Astrocyte (in vitro differentiated cells and primary cell): ENCODE results near the gene ADAM19. TPM values are rescaled to one million over a fixed set of nuclear protein-coding genes. Genes with fewer than 3 reads are reported as not detected.

ENCODE experiments used
- DNase-seq: peaks from one replicate; pipeline ENCODE4 v3.0.0-alpha.2; 2010; ENCODE audit warnings: low read depth
- FAIRE-seq: peaks from 2 replicates; lab custom pipeline; 2011; peaks lifted over from hg19 to GRCh38; lab: Jason Lieb, UNC
- H2AFZ ChIP-seq: 2 replicates; pipeline ENCODE4 v1.6.0; 2012; ENCODE audit warnings: low read depth, low read length, inconsistent platforms
- H3K27ac ChIP-seq: 2 replicates; pipeline ENCODE4 v1.5.1; 2011; ENCODE audit warnings: low read depth, low read length, inconsistent platforms
- H3K27me3 ChIP-seq: 2 replicates; pipeline ENCODE4 v1.6.0; 2011; ENCODE audit warnings: low read length, inconsistent platforms; ENCODE audit not compliant: insufficient read depth
- H3K36me3 ChIP-seq: 2 replicates; pipeline ENCODE4 v1.5.1; 2011; ENCODE audit warnings: low read length, inconsistent platforms; ENCODE audit not compliant: insufficient read depth
- H3K4me1 ChIP-seq: 2 replicates; pipeline ENCODE4 v1.5.1; 2011; ENCODE audit warnings: low read length, inconsistent platforms; ENCODE audit not compliant: insufficient read depth
- H3K4me2 ChIP-seq: 2 replicates; pipeline ENCODE4 v1.6.0; 2012; ENCODE audit warnings: low read length, inconsistent platforms
- H3K4me3 ChIP-seq: 2 replicates; pipeline ENCODE4 v1.5.1; 2011; ENCODE audit warnings: low read depth, mild to moderate bottlenecking, low read length, inconsistent platforms; ENCODE audit not compliant: insufficient read depth
- H3K79me2 ChIP-seq: 2 replicates; pipeline ENCODE4 v1.6.0; 2012; ENCODE audit warnings: mild to moderate bottlenecking, low read length, inconsistent platforms; ENCODE audit not compliant: insufficient read depth
- H3K9ac ChIP-seq: 2 replicates; pipeline ENCODE4 v1.6.0; 2012; ENCODE audit warnings: mild to moderate bottlenecking, low read length, inconsistent platforms
- H3K9me3 ChIP-seq: 2 replicates; pipeline ENCODE4 v1.5.1; 2012; ENCODE audit warnings: low read depth, mild to moderate bottlenecking, low read length, inconsistent platforms; ENCODE audit not compliant: insufficient read depth
- H4K20me1 ChIP-seq: 2 replicates; pipeline ENCODE4 v1.6.0; 2012; ENCODE audit warnings: low read length, inconsistent platforms; ENCODE audit not compliant: insufficient read depth
- H3K27ac Mint-ChIP-seq: one replicate; pipeline ENCODE4 v1.8.0; 2021; ENCODE audit warnings: mild to moderate bottlenecking, mixed read lengths; ENCODE audit not compliant: unreplicated experiment
- H3K27me3 Mint-ChIP-seq: one replicate; pipeline ENCODE4 v1.8.0; 2021; ENCODE audit warnings: low read depth, mixed read lengths; ENCODE audit not compliant: unreplicated experiment
- H3K36me3 Mint-ChIP-seq: one replicate; pipeline ENCODE4 v1.8.0; 2021; ENCODE audit warnings: low read depth, mixed read lengths; ENCODE audit not compliant: unreplicated experiment
- H3K4me1 Mint-ChIP-seq: one replicate; pipeline ENCODE4 v1.8.0; 2021; ENCODE audit warnings: low read depth, mixed read lengths; ENCODE audit not compliant: unreplicated experiment
- H3K4me3 Mint-ChIP-seq: one replicate; pipeline ENCODE4 v1.8.0; 2021; ENCODE audit warnings: mild to moderate bottlenecking, moderate library complexity, mixed read lengths; ENCODE audit not compliant: unreplicated experiment
- H3K9me3 Mint-ChIP-seq: one replicate; pipeline ENCODE4 v1.8.0; 2021; ENCODE audit warnings: mild to moderate bottlenecking, mixed read lengths; ENCODE audit not compliant: unreplicated experiment
- CTCF ChIP-seq: IDR thresholded peaks from 2 replicates; pipeline ENCODE4 v1.5.1; 2011; ENCODE audit warnings: low read depth, mild to moderate bottlenecking, inconsistent platforms, low read length, moderate library complexity; ENCODE audit not compliant: insufficient read depth
- EZH2 ChIP-seq: IDR thresholded peaks from 2 replicates; pipeline ENCODE4 v1.6.1; 2012; ENCODE audit warnings: mild to moderate bottlenecking, low read length, inconsistent platforms; ENCODE audit not compliant: insufficient read depth
- total RNA-seq: library from RNA; stranded (reverse); gene quantifications from 2 replicates; pipeline ENCODE4 v1.2.1, GENCODE V29; 2021

ADAM19 gene
- total RNA-seq, 1 donor from 2014 or later, result 316 TPM

DNA sequence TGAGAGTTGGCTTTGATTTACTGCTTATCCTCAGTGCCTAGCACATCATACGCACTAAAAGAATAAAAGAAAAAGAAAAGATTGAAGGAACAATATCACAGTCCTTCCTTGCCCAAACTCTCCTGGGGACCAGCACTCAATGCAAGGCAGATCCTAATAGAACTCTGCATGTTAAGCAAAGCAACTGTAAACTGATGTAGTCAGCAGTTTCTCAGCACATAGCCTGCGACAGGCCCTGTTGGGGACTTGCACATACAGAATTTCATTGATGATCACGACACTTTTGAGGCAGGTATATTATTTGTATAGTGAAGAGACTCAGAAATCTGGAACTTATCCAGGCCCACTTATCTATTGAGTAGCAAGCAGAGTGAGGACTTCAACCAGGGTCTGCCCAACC, 100.1 kb downstream of the ADAM19 start:
- Histone ChIP-seq H3K4me2 (no peak overlapping the region), H3K36me3 (peaks cover 35% of the 10 kb centered on the region), H4K20me1 (peaks cover 25% of the 10 kb centered on the region), H3K27me3 (no peaks in the 10 kb centered on the region), H2AFZ (no peak overlapping the region), H3K9me3 (no peaks in the 10 kb centered on the region), H3K9ac (peak overlapping the region; percentile 1), H3K4me1 (peaks cover 45% of the 10 kb centered on the region), H3K27ac (no peak overlapping the region), H3K4me3 (no peak overlapping the region), H3K79me2 (peaks cover 8% of the 10 kb centered on the region)
- TF ChIP-seq CTCF (no peak), EZH2 (no peak)
- H3K36me3 Mint-ChIP-seq, result peaks cover 13% of the 10 kb centered on the region
- DNase-seq, result no peak
- H3K27me3 Mint-ChIP-seq, result no peaks in the 10 kb centered on the region
- FAIRE-seq, result no peak
- peak overlapping the region; percentile 47 for H3K27ac Mint-ChIP-seq
- H3K4me1 Mint-ChIP-seq, result peaks cover 23% of the 10 kb centered on the region
- no peak overlapping the region for H3K4me3 Mint-ChIP-seq
- H3K9me3 Mint-ChIP-seq, result no peaks in the 10 kb centered on the region

- no peaks in the 10 kb centered on the region for H3K27me3 ChIP-seq
- peak overlapping the region; percentile 1 for H3K9ac ChIP-seq
- no peak overlapping the region for H2AFZ ChIP-seq
- Mint-ChIP-seq H3K9me3 (peaks cover 2% of the 10 kb centered on the region), H3K4me3 (no peak overlapping the region), H3K27me3 (no peaks in the 10 kb centered on the region), H3K4me1 (peaks cover 26% of the 10 kb centered on the region), H3K27ac (peak overlapping the region; percentile 66), H3K36me3 (peaks cover 11% of the 10 kb centered on the region)
- H4K20me1 ChIP-seq, result peaks cover 7% of the 10 kb centered on the region
- peak overlapping the region; percentile 27 for H3K27ac ChIP-seq
- peaks cover 24% of the 10 kb centered on the region for H3K36me3 ChIP-seq
- DNase-seq, result peak; percentile 70
- peak; percentile 34 for TF ChIP-seq CTCF
- no peak for TF ChIP-seq EZH2
- H3K4me3 ChIP-seq, result no peak overlapping the region
- no peaks in the 10 kb centered on the region for H3K9me3 ChIP-seq
- H3K4me1 ChIP-seq, result peaks cover 27% of the 10 kb centered on the region
- peaks cover under 1% of the 10 kb centered on the region for H3K79me2 ChIP-seq
- peak; percentile 75 for FAIRE-seq
- H3K4me2 ChIP-seq, result peak overlapping the region; percentile 24
Observed at GRCh38 chr5:157473383-157474320, 101.9 kb downstream of the ADAM19 start.

DNA sequence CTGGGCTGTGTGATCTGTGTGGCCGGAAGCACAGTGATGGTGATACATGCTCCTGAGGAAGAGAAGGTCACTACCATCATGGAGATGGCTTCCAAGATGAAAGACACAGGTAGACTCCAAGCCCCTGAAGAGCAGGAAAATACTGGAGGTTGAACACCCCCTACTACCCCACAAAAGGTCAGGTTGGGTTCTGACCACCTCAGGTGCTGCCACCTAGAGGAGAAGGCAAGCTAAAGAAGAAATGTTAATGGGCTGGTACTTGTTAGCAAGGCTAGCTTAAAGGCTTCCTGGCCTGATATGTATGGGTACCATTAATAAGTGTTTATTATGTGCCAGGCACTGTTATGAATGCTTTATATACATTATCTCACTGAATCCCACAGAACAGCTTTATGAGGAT, 103.9 kb downstream of the ADAM19 start:
- Histone ChIP-seq H3K27ac (no peak overlapping the region), H3K79me2 (no peaks in the 10 kb centered on the region), H3K9ac (no peak overlapping the region), H4K20me1 (no peaks in the 10 kb centered on the region), H3K9me3 (no peaks in the 10 kb centered on the region), H3K4me2 (no peak overlapping the region), H3K27me3 (no peaks in the 10 kb centered on the region), H2AFZ (no peak overlapping the region), H3K4me1 (peaks cover 27% of the 10 kb centered on the region), H3K4me3 (no peak overlapping the region), H3K36me3 (peaks cover 14% of the 10 kb centered on the region)
- peak; percentile 58 for TF ChIP-seq CTCF
- TF ChIP-seq EZH2, result no peak
- peaks cover 2% of the 10 kb centered on the region for H3K9me3 Mint-ChIP-seq
- H3K36me3 Mint-ChIP-seq, result peaks cover 11% of the 10 kb centered on the region
- FAIRE-seq (no peak), DNase-seq (no peak)
- H3K27me3 Mint-ChIP-seq, result no peaks in the 10 kb centered on the region
- H3K4me3 Mint-ChIP-seq, result no peak overlapping the region
- H3K4me1 Mint-ChIP-seq, result peaks cover 16% of the 10 kb centered on the region
- no peak overlapping the region for H3K27ac Mint-ChIP-seq
